ENCODE measurements around the gene SDC1. TPM values are rescaled to one million over a fixed set of nuclear protein-coding genes. Genes with fewer than 3 reads are reported as not detected.

SDC1 gene
- polyA plus RNA-seq, 1 of the 3 experiments (the other 2 are of a cell fraction): 122 TPM

GRCh38 chr2:20176760-20177159 lies 48.2 kb downstream of the SDC1 start:
- H3K9me3 ChIP-seq: no peaks in the 10 kb centered on the region
- H3F3A ChIP-seq (replicated peaks; ENCODE audit: insufficient read depth): no peaks in the 10 kb centered on the region
- ChIA-PET POLR2A (no interaction called here), CTCF (interaction anchor here (0.7 to 1.3 kb wide), 2 partner anchors 10 to 71 kb away, joined by 3 to 5 read pairs; no protein-coding TSS in a partner anchor)
- no peak overlapping the region for H3K4me3 ChIP-seq (ENCODE audit: low read depth in 2 of 2, low read length in 1 of 2)
- no peak for DNase-seq
- peaks cover 0 to 26% of the 10 kb centered on the region in 2 experiments; a peak in 1 of 4 replicates for H3K4me1 ChIP-seq (ENCODE audit: control insufficient read depth in 1 of 2, insufficient read depth in 2 of 2, low read depth in 1 of 2, low read length in 1 of 2)
- H3K9me2 ChIP-seq: no peaks in the 10 kb centered on the region
- H3K9ac ChIP-seq: no peak overlapping the region
- H2AFZ ChIP-seq (ENCODE audit: low read depth): no peak overlapping the region
- H3K4me2 ChIP-seq: no peak overlapping the region
- no peaks in the 10 kb centered on the region for H3K36me3 ChIP-seq (replicated peaks in 1 of 2; ENCODE audit: control insufficient read depth in 1 of 2, insufficient read depth in 2 of 2, low read length in 1 of 2)
- no peaks in the 10 kb centered on the region for H3K79me2 ChIP-seq (ENCODE audit: insufficient read depth)
- TF ChIP-seq USF2 (IDR thresholded peaks at IDR 0.05; ENCODE audit: borderline replicate concordance, low read depth, low read length): no peak
- TF ChIP-seq TAF1 (IDR thresholded peaks at IDR 0.05; ENCODE audit: borderline replicate concordance, low read depth, low read length): no peak
- TF ChIP-seq PBX3 (IDR thresholded peaks at IDR 0.05): no peak
- TF ChIP-seq RXRA (IDR thresholded peaks at IDR 0.05; ENCODE audit: borderline replicate concordance, low read depth): no peak
- no peak for TF ChIP-seq FOXM1 (IDR thresholded peaks at IDR 0.05; ENCODE audit: low read depth)
- TF ChIP-seq ELF1 (IDR thresholded peaks at IDR 0.05): no peak
- no peak for TF ChIP-seq USF1 (IDR thresholded peaks at IDR 0.05; ENCODE audit: borderline replicate concordance, low read depth)
- no peak for TF ChIP-seq JUND (IDR thresholded peaks at IDR 0.05)
- TF ChIP-seq TCF12 (IDR thresholded peaks at IDR 0.05): no peak
- no peaks in the 10 kb centered on the region for H4K20me1 ChIP-seq (ENCODE audit: insufficient read depth)
- no peaks in the 10 kb centered on the region for H3K27me3 ChIP-seq (ENCODE audit: insufficient read depth)
- H3K27ac ChIP-seq (ENCODE audit: low read depth in 2 of 2, low read length in 1 of 2): no peak overlapping the region
- WGBS (ENCODE audit: low lambda C conversion rate): 93% methylated on average over 5 of the region's 5 CpGs

GRCh38 chr2:20175931-20176330 lies 49.0 kb downstream of the SDC1 start:
- Histone ChIP-seq H3K27me3 (ENCODE audit: insufficient read depth) (no peaks in the 10 kb centered on the region), H3K4me2 (no peak overlapping the region), H3K4me3 (ENCODE audit: low read depth in 2 of 2, low read length in 1 of 2) (no peak overlapping the region), H3K36me3 (replicated peaks in 1 of 2; ENCODE audit: control insufficient read depth in 1 of 2, insufficient read depth in 2 of 2, low read length in 1 of 2) (no peaks in the 10 kb centered on the region), H3K27ac (ENCODE audit: low read depth in 2 of 2, low read length in 1 of 2) (no peak overlapping the region), H3K9ac (no peak overlapping the region), H3K9me3 (no peaks in the 10 kb centered on the region), H3K9me2 (no peaks in the 10 kb centered on the region), H4K20me1 (ENCODE audit: insufficient read depth) (no peaks in the 10 kb centered on the region), H2AFZ (ENCODE audit: low read depth) (no peak overlapping the region), H3K79me2 (ENCODE audit: insufficient read depth) (no peaks in the 10 kb centered on the region), H3K4me1 (ENCODE audit: control insufficient read depth in 1 of 2, insufficient read depth in 2 of 2, low read depth in 1 of 2, low read length in 1 of 2) (peaks cover 0 to 34% of the 10 kb centered on the region in 2 experiments; a peak in 1 of 4 replicates), H3F3A (replicated peaks; ENCODE audit: insufficient read depth) (no peaks in the 10 kb centered on the region)
- DNase-seq: no peak
- 90% methylated on average over 3 of the region's 3 CpGs for WGBS (ENCODE audit: low lambda C conversion rate)
- ChIA-PET CTCF (no interaction called here), POLR2A (no interaction called here)
- TF ChIP-seq IRF3 (IDR thresholded peaks at IDR 0.05; ENCODE audit: low read depth, low read length) (no peak), SMC3 (IDR thresholded peaks at IDR 0.05; ENCODE audit: low read depth, low read length) (no peak), USF2 (IDR thresholded peaks at IDR 0.05; ENCODE audit: borderline replicate concordance, low read depth, low read length) (no peak), GABPA (IDR thresholded peaks at IDR 0.05; ENCODE audit: low read depth) (no peak), TEAD4 (IDR thresholded peaks at IDR 0.05; ENCODE audit: borderline replicate concordance, insufficient read depth) (no peak), ZBTB33 (IDR thresholded peaks at IDR 0.05; ENCODE audit: borderline replicate concordance, low read depth) (no peak), MAX (IDR thresholded peaks at IDR 0.05; ENCODE audit: low read depth) (no peak), RCOR1 (IDR thresholded peaks at IDR 0.05; ENCODE audit: low read length) (no peak), GATA2 (CRISPR knock-in tag; IDR thresholded peaks at IDR 0.05) (no peak)
